Gastroesophageal sphincter (tissue), 4 donors: Measurements from ENCODE around the gene FZR1. TPM values are rescaled to one million over a fixed set of nuclear protein-coding genes. Genes with fewer than 3 reads are reported as not detected.

ENCODE experiments used
- ATAC-seq: fragments of 150-250 bp; one replicate; pipeline ENCODE4 v1.9.1; 2016; ENCODE audit warnings: mild to moderate bottlenecking, moderate library complexity
- H3K27ac ChIP-seq, 4 donors: fragments of 200-600 bp; sonication (generic) in 3 of 4; 1 replicate in 3 of 4; 2 replicates in 1 of 4; pipeline ENCODE4 v1.5.1; 2016 to 2019
- H3K27me3 ChIP-seq: fragments of 200-600 bp; sonication (generic); one replicate; pipeline ENCODE4 v1.5.1; 2019
- H3K36me3 ChIP-seq, 2 donors: fragments of 200-600 bp; sonication (generic); one replicate each; pipeline ENCODE4 v1.5.1; 2019; ENCODE audit warnings: control low read depth in 1 of 2
- H3K4me1 ChIP-seq, 3 donors: fragments of 200-600 bp; sonication (generic); 1 replicate in 2 of 3; 2 replicates in 1 of 3; pipeline ENCODE4 v1.5.1; 2016 to 2019; ENCODE audit warnings: control low read depth in 2 of 3
- H3K4me3 ChIP-seq, 2 donors: fragments of 200-600 bp; sonication (generic); one replicate each; pipeline ENCODE4 v1.5.1; 2019; ENCODE audit warnings: mild to moderate bottlenecking in 1 of 2, moderate library complexity in 1 of 2
- H3K9me3 ChIP-seq, 3 donors: fragments of 200-600 bp; sonication (generic); one replicate each; pipeline ENCODE4 v1.5.1; 2017 to 2019; ENCODE audit warnings: control low read depth in 2 of 3
- CTCF ChIP-seq, 4 experiments: fragments of 200-600 bp in 2 of 4; fragments of 450-650 bp in 2 of 4; sonication (generic) in 1 of 4; IDR thresholded peaks; one replicate each; pipeline ENCODE4 v1.5.1; 2017 to 2019; ENCODE audit warnings: antibody characterized with exemption in 4 of 4, mild to moderate bottlenecking in 2 of 4, moderate library complexity in 2 of 4
- EP300 ChIP-seq: sonication (generic); formaldehyde crosslinking; IDR thresholded peaks from one replicate; pipeline ENCODE4 v1.6.1; 2017; ENCODE audit warnings: antibody characterized with exemption, mild to moderate bottlenecking
- POLR2A ChIP-seq, 2 donors: fragments of 450-650 bp; IDR thresholded peaks; one replicate each; pipeline ENCODE4 v1.6.1; 2017; ENCODE audit warnings: antibody characterized with exemption in 2 of 2, mild to moderate bottlenecking in 2 of 2, moderate library complexity in 1 of 2
- POLR2AphosphoS5 ChIP-seq: sonication (generic); formaldehyde crosslinking; IDR thresholded peaks from one replicate; pipeline ENCODE4 v1.6.1; 2017; ENCODE audit warnings: antibody characterized with exemption
- WGBS, 2 donors: methylation state at CpG; one replicate each; pipeline ENCODE4 v1.1.5; 2018; ENCODE audit warnings: low coverage in 1 of 2; 5-methylcytosine and 5-hydroxymethylcytosine counted together
- total RNA-seq, 4 donors: library from RNA; depleted of rRNA; stranded (reverse); fragments of >200 nt; gene quantifications; one replicate each; pipeline ENCODE4 v1.1.0, GENCODE V29; 2016

Gene FZR1
- 10 to 100 TPM; 17.6 to 32.9 (median 23.0) TPM for total RNA-seq

- H3K9me3 ChIP-seq: no peaks in the 10 kb centered on the region
- peaks cover 0 to 22% of the 10 kb centered on the region in 2 donors for H3K36me3 ChIP-seq
- WGBS, 2 donors: 2% methylated on average over 10 of the region's 79 CpGs; no CpG with 5 or more reads in 1 of the 2 donors
- peaks cover 0 to 51% (median 14%) of the 10 kb centered on the region in 3 donors for H3K4me1 ChIP-seq
- no peaks in the 10 kb centered on the region for H3K27me3 ChIP-seq
- no peak for TF ChIP-seq EP300
- peak; percentile 66 to 77 for TF ChIP-seq POLR2A (IDR thresholded peaks at IDR 0.05)
- peak within 1 kb of the TSS; percentile 65 to 94 for H3K4me3 ChIP-seq
- H3K27ac ChIP-seq: peak within 1 kb of the TSS; percentile 73 to 94 (median 84)
- ATAC-seq: peak; percentile 98
These were observed at the start of gene FZR1 for GRCh38 chr19:3505598-3506383. FZR1 (plus strand) TSS chr19:3506311; CDS start chr19:3522990, 16,679 bp downstream.

GRCh38 chr19:3456925-3457527, 49.1 kb upstream of the FZR1 start:
- Histone ChIP-seq H3K4me3 (no peak overlapping the region), H3K27ac (peak overlapping the region; percentile 12 to 92 (median 86)), H3K4me1 (peaks cover 0 to 89% (median 30%) of the 10 kb centered on the region in 3 donors), H3K36me3 (peaks cover 0 to 85% of the 10 kb centered on the region in 2 donors), H3K9me3 (no peaks in the 10 kb centered on the region), H3K27me3 (no peaks in the 10 kb centered on the region)
- TF ChIP-seq POLR2AphosphoS5 (no peak), CTCF (IDR thresholded peaks at IDR 0.05) (no peak), POLR2A (IDR thresholded peaks at IDR 0.05) (no peak), EP300 (no peak)
- 50% methylated on average over 2 of the region's 18 CpGs; no CpG with 5 or more reads in 1 of the 2 donors for WGBS, 2 donors
- no peak for ATAC-seq

- TF ChIP-seq POLR2AphosphoS5 (no peak), CTCF (IDR thresholded peaks at IDR 0.05) (no peak), EP300 (no peak), POLR2A (IDR thresholded peaks at IDR 0.05) (no peak)
- H3K27ac ChIP-seq: peak overlapping the region; percentile 12 to 92 (median 86)
- no peak overlapping the region for H3K4me3 ChIP-seq
- H3K9me3 ChIP-seq: no peaks in the 10 kb centered on the region
- ATAC-seq: peak; percentile 9
- H3K27me3 ChIP-seq: no peaks in the 10 kb centered on the region
- H3K36me3 ChIP-seq: peaks cover 0 to 85% of the 10 kb centered on the region in 2 donors
- WGBS, 2 donors: 48% methylated on average over 6 of the region's 22 CpGs; no CpG with 5 or more reads in 1 of the 2 donors
- peaks cover 0 to 92% (median 31%) of the 10 kb centered on the region in 3 donors for H3K4me1 ChIP-seq
These were observed 48.4 kb upstream of the FZR1 start for GRCh38 chr19:3457528-3458228.

GRCh38 chr19:3458229-3459088, 47.7 kb upstream of the FZR1 start:
- Histone ChIP-seq H3K36me3 (peaks cover 0 to 85% of the 10 kb centered on the region in 2 donors), H3K27me3 (no peaks in the 10 kb centered on the region), H3K4me3 (peak overlapping the region in 1 of 2 donors; percentile 22), H3K27ac (peak overlapping the region; percentile 12 to 92 (median 86)), H3K4me1 (peaks cover 0 to 96% (median 38%) of the 10 kb centered on the region in 3 donors), H3K9me3 (no peaks in the 10 kb centered on the region)
- WGBS, 2 donors: 33% methylated on average over 6 of the region's 19 CpGs; no CpG with 5 or more reads in 1 of the 2 donors
- no peak for ATAC-seq
- TF ChIP-seq CTCF (IDR thresholded peaks at IDR 0.05) (no peak), POLR2A (IDR thresholded peaks at IDR 0.05) (no peak), EP300 (no peak), POLR2AphosphoS5 (no peak)
